Trophoblast cell (in vitro differentiated cells and primary cell): ENCODE data around the gene PACS2.

Experiments
- DNase-seq, 2 donors: peaks; one replicate each; pipeline ENCODE4 v3.0.0-alpha.2; 2016
- H2AFZ ChIP-seq: 2 replicates; pipeline ENCODE4 v1.6.1; 2013; ENCODE audit warnings: low read length, moderate library complexity, mild to moderate bottlenecking; ENCODE audit not compliant: insufficient read depth, poor library complexity
- H2AK5ac ChIP-seq: 2 replicates; pipeline ENCODE4 v1.6.1; 2013; ENCODE audit warnings: mild to moderate bottlenecking, low read length
- H2BK120ac ChIP-seq: 2 replicates; pipeline ENCODE4 v1.6.1; 2013; ENCODE audit warnings: low read length, mild to moderate bottlenecking, moderate library complexity; ENCODE audit not compliant: insufficient read depth, poor library complexity
- H2BK12ac ChIP-seq: 2 replicates; pipeline ENCODE4 v1.6.1; 2013; ENCODE audit warnings: mild to moderate bottlenecking, low read length, moderate library complexity
- H2BK5ac ChIP-seq: 2 replicates; pipeline ENCODE4 v1.6.1; 2013; ENCODE audit warnings: low read length, low read depth, moderate library complexity, mild to moderate bottlenecking; ENCODE audit not compliant: poor library complexity
- H3K14ac ChIP-seq: 2 replicates; pipeline ENCODE4 v1.6.1; 2013; ENCODE audit warnings: mild to moderate bottlenecking, low read length
- H3K18ac ChIP-seq: 2 replicates; pipeline ENCODE4 v1.6.1; 2013; ENCODE audit warnings: mild to moderate bottlenecking, low read length
- H3K23ac ChIP-seq: 2 replicates; pipeline ENCODE4 v1.6.1; 2013; ENCODE audit warnings: low read length
- H3K27ac ChIP-seq: 2 replicates; pipeline ENCODE4 v1.5.1; 2013; ENCODE audit warnings: low read depth, mild to moderate bottlenecking, inconsistent platforms, low read length, moderate library complexity
- H3K27me3 ChIP-seq: 2 replicates; pipeline ENCODE4 v1.6.1; 2013; ENCODE audit warnings: inconsistent platforms, mild to moderate bottlenecking, low read length, moderate library complexity; ENCODE audit not compliant: insufficient read depth
- H3K36me3 ChIP-seq, 2 experiments: 1 replicate in 1 of 2; 2 replicates in 1 of 2; pipeline ENCODE4 v1.6.1; 2013; ENCODE audit warnings: low read length in 2 of 2, mild to moderate bottlenecking in 2 of 2, moderate library complexity in 1 of 2; ENCODE audit not compliant: insufficient read depth in 2 of 2, control insufficient read depth in 1 of 2
- H3K4ac ChIP-seq: 2 replicates; pipeline ENCODE4 v1.6.1; 2013; ENCODE audit warnings: low read depth, mild to moderate bottlenecking, low read length, moderate library complexity
- H3K4me1 ChIP-seq, 2 experiments: 1 replicate in 1 of 2; 2 replicates in 1 of 2; pipeline ENCODE4 v1.6.1; 2013; ENCODE audit warnings: low read length in 2 of 2, mild to moderate bottlenecking in 2 of 2, moderate library complexity in 1 of 2; ENCODE audit not compliant: insufficient read depth in 2 of 2, control insufficient read depth in 1 of 2
- H3K4me2 ChIP-seq: 2 replicates; pipeline ENCODE4 v1.6.1; 2013; ENCODE audit warnings: inconsistent platforms, mild to moderate bottlenecking, low read length, moderate library complexity
- H3K4me3 ChIP-seq: 2 replicates; pipeline ENCODE4 v1.5.1; 2013; ENCODE audit warnings: mild to moderate bottlenecking, low read depth, low read length, inconsistent platforms
- H3K79me1 ChIP-seq: one replicate; pipeline ENCODE4 v1.6.1; 2013; ENCODE audit warnings: low read length
- H3K79me2 ChIP-seq: 2 replicates; pipeline ENCODE4 v1.6.1; 2013; ENCODE audit warnings: low read length, mild to moderate bottlenecking; ENCODE audit not compliant: control insufficient read depth, insufficient read depth, poor library complexity
- H3K9ac ChIP-seq: 2 replicates; pipeline ENCODE4 v1.6.1; 2013; ENCODE audit warnings: mild to moderate bottlenecking, low read length
- H3K9me3 ChIP-seq: 2 replicates; pipeline ENCODE4 v1.6.1; 2013; ENCODE audit warnings: low read depth, mild to moderate bottlenecking, control low read depth, inconsistent platforms, low read length; ENCODE audit not compliant: insufficient read depth
- H4K12ac ChIP-seq: 2 replicates; pipeline ENCODE4 v1.6.1; 2013; ENCODE audit warnings: low read depth, mild to moderate bottlenecking, low read length, moderate library complexity
- H4K8ac ChIP-seq: 2 replicates; pipeline ENCODE4 v1.6.1; 2013; ENCODE audit warnings: low read depth, mild to moderate bottlenecking, low read length, moderate library complexity
- H4K91ac ChIP-seq: one replicate; pipeline ENCODE4 v1.6.1; 2013; ENCODE audit warnings: low read depth, mild to moderate bottlenecking, low read length, moderate library complexity
- WGBS: extraction: QIAGEN DNeasy Blood & Tissue Kit; methylation state at CpG from one replicate; pipeline ENCODE4 v1.1.7; 2013; ENCODE audit warnings: missing lambda C conversion rate; ENCODE audit not compliant: insufficient read length, insufficient coverage; ENCODE audit errors: extremely low coverage; 5-methylcytosine and 5-hydroxymethylcytosine counted together

Gene PACS2

GRCh38 chr14:105439710-105440553 lies 125.4 kb downstream of the PACS2 start:
- no peak overlapping the region for H4K8ac ChIP-seq
- no peak overlapping the region for H3K9ac ChIP-seq

GRCh38 chr14:105440554-105440900 lies 126.0 kb downstream of the PACS2 start:
- Histone ChIP-seq H2BK12ac (no peak overlapping the region), H2BK120ac (no peak overlapping the region), H3K79me1 (no peaks in the 10 kb centered on the region), H2AFZ (no peak overlapping the region), H3K4ac (no peak overlapping the region), H3K4me3 (no peak overlapping the region), H3K9ac (no peak overlapping the region), H3K27ac (no peak overlapping the region), H4K91ac (no peak overlapping the region), H3K4me1 (no peaks in the 10 kb centered on the region), H2BK5ac (no peak overlapping the region), H4K12ac (no peak overlapping the region), H3K79me2 (peaks cover 3% of the 10 kb centered on the region), H3K14ac (no peak overlapping the region), H3K18ac (no peak overlapping the region), H3K4me2 (no peak overlapping the region), H3K27me3 (no peaks in the 10 kb centered on the region), H3K23ac (no peak overlapping the region), H4K8ac (no peak overlapping the region), H3K36me3 (peaks cover 34 to 41% of the 10 kb centered on the region in 2 experiments), H2AK5ac (no peak overlapping the region), H3K9me3 (peaks cover 5% of the 10 kb centered on the region)
- DNase-seq = no peak
- WGBS = no CpG with 5 or more reads among the region's 15 CpGs

More at GRCh38 chr14:105439710-105440553, 125.4 kb downstream of the PACS2 start:
- Histone ChIP-seq H4K91ac (no peak overlapping the region), H3K18ac (no peak overlapping the region), H2AK5ac (no peak overlapping the region), H3K9me3 (peaks cover 5% of the 10 kb centered on the region), H4K12ac (no peak overlapping the region), H3K27ac (no peak overlapping the region), H3K36me3 (peaks cover 30 to 39% of the 10 kb centered on the region in 2 experiments), H3K4ac (no peak overlapping the region), H2AFZ (no peak overlapping the region), H3K27me3 (no peaks in the 10 kb centered on the region), H2BK120ac (no peak overlapping the region), H3K23ac (no peak overlapping the region), H3K4me2 (no peak overlapping the region), H2BK5ac (no peak overlapping the region), H3K14ac (no peak overlapping the region), H3K79me2 (peaks cover 3% of the 10 kb centered on the region), H3K79me1 (no peaks in the 10 kb centered on the region), H3K4me3 (no peak overlapping the region), H3K4me1 (no peaks in the 10 kb centered on the region), H2BK12ac (no peak overlapping the region)
- no peak for DNase-seq
- WGBS = no CpG with 5 or more reads among the region's 33 CpGs

GRCh38 chr14:105440992-105441391 lies 126.4 kb downstream of the PACS2 start:
- Histone ChIP-seq H3K79me1 (no peaks in the 10 kb centered on the region), H3K27me3 (no peaks in the 10 kb centered on the region), H2AFZ (no peak overlapping the region), H3K18ac (no peak overlapping the region), H4K91ac (no peak overlapping the region), H3K9me3 (peaks cover 5% of the 10 kb centered on the region), H3K14ac (no peak overlapping the region), H3K4me1 (no peaks in the 10 kb centered on the region), H3K4me2 (no peak overlapping the region), H4K12ac (no peak overlapping the region), H3K36me3 (peaks cover 37 to 44% of the 10 kb centered on the region in 2 experiments), H2AK5ac (no peak overlapping the region), H3K79me2 (peaks cover 3% of the 10 kb centered on the region), H3K4me3 (no peak overlapping the region), H3K9ac (no peak overlapping the region), H2BK12ac (no peak overlapping the region), H3K23ac (no peak overlapping the region), H3K4ac (no peak overlapping the region), H4K8ac (no peak overlapping the region), H2BK5ac (no peak overlapping the region), H3K27ac (no peak overlapping the region), H2BK120ac (no peak overlapping the region)
- DNase-seq = no peak
- WGBS = no CpG with 5 or more reads among the region's 9 CpGs

GRCh38 chr14:105442125-105442524 lies 127.6 kb downstream of the PACS2 start:
- Histone ChIP-seq H3K79me1 (no peaks in the 10 kb centered on the region), H3K18ac (no peak overlapping the region), H3K4me2 (no peak overlapping the region), H3K27me3 (no peaks in the 10 kb centered on the region), H3K79me2 (peaks cover 3% of the 10 kb centered on the region), H3K4me1 (peaks cover 0 to 7% of the 10 kb centered on the region in 2 experiments), H3K36me3 (peaks cover 48% of the 10 kb centered on the region in 2 experiments), H2BK120ac (no peak overlapping the region), H3K4me3 (no peak overlapping the region), H3K9ac (no peak overlapping the region), H4K91ac (no peak overlapping the region), H2BK5ac (no peak overlapping the region), H2AFZ (no peak overlapping the region), H3K27ac (no peak overlapping the region), H4K8ac (no peak overlapping the region), H2AK5ac (no peak overlapping the region), H3K4ac (no peak overlapping the region), H2BK12ac (no peak overlapping the region), H3K23ac (no peak overlapping the region), H3K9me3 (peaks cover 6% of the 10 kb centered on the region), H4K12ac (no peak overlapping the region), H3K14ac (no peak overlapping the region)
- DNase-seq = no peak
- WGBS = no CpG with 5 or more reads among the region's 17 CpGs
